MM.1S (cell line): ENCODE measurements around the gene PZP.

Source experiments
- EZH2phosphoT487 ChIP-seq: fragments of 300-600 bp; sonication (generic); IDR thresholded peaks from 2 replicates; pipeline ENCODE4 v1.6.1; 2018; ENCODE audit warnings: antibody characterized with exemption, low read length
- TF ChIP-seq, protein P1 (sequence below): fragments of 300-600 bp; sonication (generic); IDR thresholded peaks from 2 replicates; pipeline ENCODE4 v1.5.1; 2016; ENCODE audit warnings: antibody characterized with exemption, low read length, mixed read lengths

DNA sequence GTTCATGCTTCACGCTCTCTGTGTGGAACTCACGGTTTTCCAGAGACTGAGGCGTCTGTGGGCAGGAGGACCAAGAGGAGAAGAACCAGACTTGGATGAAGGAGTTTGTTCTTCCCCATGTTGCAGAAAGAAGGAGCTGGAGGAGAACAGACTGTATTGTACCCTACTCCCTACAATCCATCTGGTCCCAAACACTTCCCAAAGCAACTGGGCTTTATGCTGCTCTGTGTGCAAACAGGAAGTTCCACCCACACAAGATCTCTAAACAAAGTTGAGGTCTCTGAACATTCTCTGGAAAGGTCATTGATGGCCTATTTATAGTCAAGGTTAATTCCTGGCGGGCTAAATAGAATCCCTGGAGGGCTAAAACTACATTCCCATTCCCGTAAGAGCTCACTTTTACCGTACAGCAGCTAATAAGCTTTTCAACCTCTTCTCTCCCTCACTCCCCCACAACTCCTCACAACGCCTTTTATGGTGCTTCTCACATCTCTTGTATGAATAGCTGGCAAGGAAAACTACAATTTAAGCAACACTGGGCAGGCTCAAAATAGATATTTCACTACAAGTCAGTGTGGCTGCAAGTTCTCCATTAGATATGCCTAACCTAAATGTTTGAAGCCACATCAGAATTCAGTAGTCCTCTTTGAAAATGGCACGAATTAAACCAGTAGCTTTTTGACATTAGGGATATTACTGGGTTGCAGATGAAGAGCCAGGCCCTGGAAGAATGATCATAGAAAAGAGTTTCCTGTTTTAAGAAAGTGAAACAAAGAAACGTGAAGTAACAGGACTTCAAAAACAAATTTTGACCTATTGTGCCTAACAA is 92.2 kb downstream of the PZP start, which contains the start of gene A2M:
- TF ChIP-seq, protein P1, sequence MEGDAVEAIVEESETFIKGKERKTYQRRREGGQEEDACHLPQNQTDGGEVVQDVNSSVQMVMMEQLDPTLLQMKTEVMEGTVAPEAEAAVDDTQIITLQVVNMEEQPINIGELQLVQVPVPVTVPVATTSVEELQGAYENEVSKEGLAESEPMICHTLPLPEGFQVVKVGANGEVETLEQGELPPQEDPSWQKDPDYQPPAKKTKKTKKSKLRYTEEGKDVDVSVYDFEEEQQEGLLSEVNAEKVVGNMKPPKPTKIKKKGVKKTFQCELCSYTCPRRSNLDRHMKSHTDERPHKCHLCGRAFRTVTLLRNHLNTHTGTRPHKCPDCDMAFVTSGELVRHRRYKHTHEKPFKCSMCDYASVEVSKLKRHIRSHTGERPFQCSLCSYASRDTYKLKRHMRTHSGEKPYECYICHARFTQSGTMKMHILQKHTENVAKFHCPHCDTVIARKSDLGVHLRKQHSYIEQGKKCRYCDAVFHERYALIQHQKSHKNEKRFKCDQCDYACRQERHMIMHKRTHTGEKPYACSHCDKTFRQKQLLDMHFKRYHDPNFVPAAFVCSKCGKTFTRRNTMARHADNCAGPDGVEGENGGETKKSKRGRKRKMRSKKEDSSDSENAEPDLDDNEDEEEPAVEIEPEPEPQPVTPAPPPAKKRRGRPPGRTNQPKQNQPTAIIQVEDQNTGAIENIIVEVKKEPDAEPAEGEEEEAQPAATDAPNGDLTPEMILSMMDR: no peak
- no peak for TF ChIP-seq EZH2phosphoT487
